HCT116 (cell line): ENCODE results near the gene MCTP2. TPM values are rescaled to one million over a fixed set of nuclear protein-coding genes. Genes with fewer than 3 reads are reported as not detected.

Source experiments
- ATAC-seq: fragments of 200-7000 bp; cut with Tn5 transposase; 2 replicates; pipeline ENCODE4 v1.9.1; 2020; ENCODE audit warnings: mild to moderate bottlenecking, moderate library complexity
- BruUV-seq: library from RNA; stranded (reverse); fragments of 400-500 nt; replicated peaks from 2 replicates; lab custom pipeline; 2021; lab: Mats Ljungman, UMichigan
- CTCF ChIA-PET: fragments of 300-600 bp; sonication (Branson Sonifier 250); formaldehyde crosslinking; loops from one replicate; lab custom pipeline; 2021; ENCODE audit warnings: antibody characterized with exemption; lab: Charles Lee
- POLR2A ChIA-PET: fragments of 300-600, 350-600 bp; sonication (Branson Sonifier 250); formaldehyde crosslinking; loops from one replicate; lab custom pipeline; 2021; ENCODE audit warnings: antibody characterized with exemption; lab: Charles Lee
- RAD21 ChIA-PET, 2 experiments: fragments of 300-600 bp; sonication (Branson Sonifier 250); formaldehyde crosslinking; loops; one replicate each; lab custom pipeline; 2023; ENCODE audit warnings: low total read pairs in 2 of 2; ENCODE audit not compliant: uncharacterized antibody in 2 of 2, unreplicated experiment in 2 of 2, low non-redundant PET in 1 of 2; lab: Charles Lee
- DNase-seq: peaks from one replicate; pipeline ENCODE4 v3.0.0-alpha.2; 2010; ENCODE audit warnings: low read depth, low spot score
- H2AFZ ChIP-seq: fragments of 200-600 bp; shearing (Covaris generic), sonication (generic); 2 replicates; pipeline ENCODE4 v1.6.1; 2017; ENCODE audit warnings: low read depth, mixed run types, mixed read lengths, antibody characterized with exemption, low read length; ENCODE audit not compliant: poor library complexity, severe bottlenecking
- H3K27ac ChIP-seq: 2 replicates; pipeline ENCODE4 v1.5.1; 2012; ENCODE audit warnings: low read depth, low read length
- H3K27me3 ChIP-seq: fragments of 200-600 bp; sonication (generic); 2 replicates; pipeline ENCODE4 v1.6.1; 2016; ENCODE audit warnings: mixed run types, low read length, mixed read lengths; ENCODE audit not compliant: insufficient read depth
- H3K36me3 ChIP-seq, 2 experiments: fragments of 200-500 bp in 1 of 2; fragments of 200-600 bp in 1 of 2; sonication (Bioruptor generic) in 1 of 2; sonication (generic) in 1 of 2; 2 replicates each; pipeline versions ENCODE4 v1.5.1 to v1.6.1; 2014 to 2016; ENCODE audit warnings: low read length in 2 of 2, inconsistent platforms in 1 of 2, mixed read lengths in 1 of 2, mixed run types in 1 of 2; ENCODE audit not compliant: insufficient read depth in 2 of 2, control insufficient read depth in 1 of 2
- H3K4me1 ChIP-seq, 2 experiments: fragments of 200-600 bp in 1 of 2; sonication (generic) in 1 of 2; 2 replicates each; pipeline versions ENCODE4 v1.5.1 to v1.6.1; 2012 to 2017; ENCODE audit warnings: low read length in 2 of 2, inconsistent platforms in 1 of 2, mild to moderate bottlenecking in 1 of 2, mixed read lengths in 1 of 2, mixed run types in 1 of 2, moderate library complexity in 1 of 2; ENCODE audit not compliant: insufficient read depth in 2 of 2, control insufficient read depth in 1 of 2
- H3K4me2 ChIP-seq: fragments of 200-600 bp; sonication (generic); 2 replicates; pipeline ENCODE4 v1.6.1; 2017; ENCODE audit warnings: mixed run types, low read length, mixed read lengths
- H3K4me3 ChIP-seq, 2 experiments: fragments of 200-600 bp in 1 of 2; sonication (generic) in 1 of 2; replicated peaks in 1 of 2; 2 replicates each; pipeline ENCODE4 v1.5.1; 2011 to 2016; ENCODE audit warnings: low read length in 2 of 2, control low read depth in 1 of 2, low read depth in 1 of 2, mild to moderate bottlenecking in 1 of 2, mixed read lengths in 1 of 2, mixed run types in 1 of 2
- H3K79me2 ChIP-seq: fragments of 200-600 bp; sonication (generic); 2 replicates; pipeline ENCODE4 v1.6.1; 2017; ENCODE audit warnings: mild to moderate bottlenecking, mixed run types, low read length, moderate library complexity, mixed read lengths; ENCODE audit not compliant: insufficient read depth
- H3K9ac ChIP-seq: fragments of 200-600 bp; sonication (generic); 2 replicates; pipeline ENCODE4 v1.6.1; 2016; ENCODE audit warnings: low read length, mixed read lengths
- H3K9me2 ChIP-seq: fragments of 200-600 bp; sonication (generic), shearing (Covaris generic); 2 replicates; pipeline ENCODE4 v1.6.1; 2017; ENCODE audit warnings: mixed run types, mild to moderate bottlenecking, moderate library complexity; ENCODE audit not compliant: insufficient read depth
- H3K9me3 ChIP-seq, 2 experiments: fragments of 200-500 bp in 1 of 2; fragments of 200-600 bp in 1 of 2; sonication (Bioruptor generic) in 1 of 2; sonication (generic) in 1 of 2; 2 replicates each; pipeline ENCODE4 v1.6.1; 2014 to 2017; ENCODE audit warnings: low read length in 2 of 2, mixed read lengths in 2 of 2, inconsistent platforms in 1 of 2, low read depth in 1 of 2, mild to moderate bottlenecking in 1 of 2, mixed run types in 1 of 2, moderate library complexity in 1 of 2; ENCODE audit not compliant: control insufficient read depth in 1 of 2, insufficient read depth in 1 of 2
- H4K20me1 ChIP-seq: fragments of 200-600 bp; sonication (generic), shearing (Covaris generic); 2 replicates; pipeline ENCODE4 v1.6.1; 2017; ENCODE audit warnings: mixed run types, mild to moderate bottlenecking, moderate library complexity; ENCODE audit not compliant: insufficient read depth
- CBX3 ChIP-seq: IDR thresholded peaks from 2 replicates; pipeline ENCODE4 v1.6.1; 2012; ENCODE audit warnings: low read depth
- EGR1 ChIP-seq: IDR thresholded peaks from 2 replicates; pipeline ENCODE4 v1.6.1; 2012; ENCODE audit warnings: low read depth
- ELF1 ChIP-seq: IDR thresholded peaks from 2 replicates; pipeline ENCODE4 v1.6.1; 2012; ENCODE audit warnings: low read depth, borderline replicate concordance
- EZH2 ChIP-seq: fragments of 200-600 bp; sonication (generic); IDR thresholded peaks from 2 replicates; pipeline ENCODE4 v1.6.1; 2017; ENCODE audit warnings: antibody characterized with exemption, mixed run types
- FOSL1 ChIP-seq: IDR thresholded peaks from 2 replicates; pipeline ENCODE4 v1.6.1; 2012; ENCODE audit warnings: low read depth
- JUND ChIP-seq: IDR thresholded peaks from 2 replicates; pipeline ENCODE4 v1.6.1; 2012
- POLR2A ChIP-seq: IDR thresholded peaks from 2 replicates; pipeline ENCODE4 v1.7.0; 2011; ENCODE audit warnings: borderline replicate concordance; ENCODE audit not compliant: insufficient read depth, insufficient read length; ENCODE audit errors: extremely low read depth
- POLR2AphosphoS5 ChIP-seq: IDR thresholded peaks from 2 replicates; pipeline ENCODE4 v1.6.1; 2011; ENCODE audit warnings: mild to moderate bottlenecking, low read depth, low read length, moderate library complexity
- SIN3A ChIP-seq: IDR thresholded peaks from 2 replicates; pipeline ENCODE4 v1.6.1; 2012; ENCODE audit warnings: low read depth
- SP1 ChIP-seq: IDR thresholded peaks from 2 replicates; pipeline ENCODE4 v1.6.1; 2012; ENCODE audit warnings: low read depth
- SRF ChIP-seq: IDR thresholded peaks from 2 replicates; pipeline ENCODE4 v1.6.1; 2012; ENCODE audit warnings: low read depth
- TCF7L2 ChIP-seq: IDR thresholded peaks from 2 replicates; pipeline ENCODE4 v1.7.0; 2011; ENCODE audit warnings: borderline replicate concordance, inconsistent platforms; ENCODE audit not compliant: insufficient read depth, insufficient read length; ENCODE audit errors: extremely low read depth
- YY1 ChIP-seq: IDR thresholded peaks from 2 replicates; pipeline ENCODE4 v1.6.1; 2011; ENCODE audit warnings: low read length, low read depth, moderate library complexity, mild to moderate bottlenecking; ENCODE audit not compliant: insufficient replicate concordance; ENCODE audit errors: extremely low read depth
- ZFX ChIP-seq: fragments of 450-650 bp; IDR thresholded peaks from 2 replicates; pipeline ENCODE4 v1.6.1; 2017
- ZNF274 ChIP-seq: fragments of 200-500 bp; sonication (Bioruptor generic); IDR thresholded peaks from 2 replicates; pipeline ENCODE4 v1.6.1; 2014; ENCODE audit warnings: mild to moderate bottlenecking, low read depth, low read length, inconsistent platforms
- intact Hi-C: fragments of 100-400 bp; cut with micrococcal nuclease; formaldehyde crosslinking; loops from 2 replicates; pipeline ENCODE4 v1.10.0; 2022
- total RNA-seq: library from RNA; stranded (reverse); gene quantifications from one replicate; pipeline ENCODE4 v1.2.1, GENCODE V29; 2021; ENCODE audit not compliant: unreplicated experiment
- TF ChIP-seq, protein P1 (sequence below): IDR thresholded peaks from 2 replicates; pipeline ENCODE4 v1.6.1; 2012
- TF ChIP-seq, protein P2 (sequence below): IDR thresholded peaks from 2 replicates; pipeline ENCODE4 v1.6.1; 2012
- TF ChIP-seq, protein P3 (sequence below): IDR thresholded peaks from 2 replicates; pipeline ENCODE4 v1.6.1; 2011; ENCODE audit warnings: mild to moderate bottlenecking, low read length, moderate library complexity; ENCODE audit not compliant: insufficient replicate concordance; ENCODE audit errors: extremely low read depth
- TF ChIP-seq, protein P4 (sequence below), 3 experiments: fragments of 200-600 bp in 1 of 3; sonication (generic) in 1 of 3; IDR thresholded peaks in 2 of 3; conservative IDR thresholded peaks in 1 of 3; 2 replicates each; pipeline ENCODE4 v1.5.1; 2012 to 2017; ENCODE audit warnings: low read depth in 2 of 3, low read length in 2 of 3, antibody characterized with exemption in 1 of 3, borderline replicate concordance in 1 of 3, control low read depth in 1 of 3, mild to moderate bottlenecking in 1 of 3, mixed read lengths in 1 of 3, mixed run types in 1 of 3, moderate library complexity in 1 of 3; ENCODE audit not compliant: insufficient read depth in 1 of 3

The MCTP2 gene
- total RNA-seq, 1 experiment from 2014 or later: 12.9 TPM

DNA sequence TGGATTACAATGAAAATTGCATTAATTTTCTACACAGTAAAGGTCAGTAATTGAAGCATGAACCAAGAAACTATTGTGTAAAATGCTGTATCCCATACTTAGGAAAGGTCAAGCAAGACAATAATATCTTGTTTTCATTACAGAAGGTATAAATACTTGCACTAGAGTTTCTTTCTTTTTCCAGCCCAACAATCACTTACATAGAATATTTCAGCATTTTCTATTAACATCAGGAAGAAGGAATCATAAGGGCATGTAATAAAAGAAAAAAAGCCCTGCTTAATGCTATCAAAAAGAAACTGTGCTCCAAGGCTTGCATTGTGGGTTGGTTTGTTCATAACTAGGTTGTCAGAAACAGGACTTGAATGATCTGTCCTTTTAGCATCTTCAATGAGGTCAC, 215.1 kb downstream of the MCTP2 start:
- no peak overlapping the region for H2AFZ ChIP-seq
- ATAC-seq (no peak), DNase-seq (no peak)
- CTCF ChIA-PET: no interaction called here
- BruUV-seq: no TSS peak
- H3K4me2 ChIP-seq: no peak overlapping the region
- H3K9me3 ChIP-seq: no peaks in the 10 kb centered on the region
- TF ChIP-seq ZFX: no peak
- no peak for TF ChIP-seq ELF1
- no peak for TF ChIP-seq SP1
- intact Hi-C loops: no loop called here
- H3K36me3 ChIP-seq: no peaks in the 10 kb centered on the region
- RAD21 ChIA-PET: no interaction called here
- H4K20me1 ChIP-seq: no peaks in the 10 kb centered on the region
- H3K9ac ChIP-seq: no peak overlapping the region
- no peak overlapping the region for H3K4me3 ChIP-seq
- POLR2A ChIA-PET: no interaction called here
- H3K27ac ChIP-seq: no peak overlapping the region
- H3K9me2 ChIP-seq: no peaks in the 10 kb centered on the region
- H3K27me3 ChIP-seq: no peaks in the 10 kb centered on the region
- H3K4me1 ChIP-seq: no peaks in the 10 kb centered on the region
- no peaks in the 10 kb centered on the region for H3K79me2 ChIP-seq

DNA sequence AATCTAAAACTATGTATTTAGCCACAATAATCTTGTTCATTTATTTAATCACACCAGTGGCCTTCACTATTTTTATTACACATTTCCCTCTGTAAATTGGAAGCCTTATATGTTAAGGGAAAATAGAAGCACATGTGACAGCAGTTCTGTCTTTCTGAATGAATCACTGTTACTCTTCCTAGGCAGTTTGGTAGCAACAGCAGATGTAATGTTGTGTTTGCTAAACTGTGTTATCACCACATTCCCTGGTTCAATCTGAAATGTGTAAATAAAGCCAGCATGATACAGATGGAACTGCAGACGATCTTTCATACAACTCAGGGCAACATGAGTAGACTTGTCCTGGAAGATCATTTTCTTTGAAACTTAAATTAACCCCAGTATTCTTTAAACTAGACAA, 220.1 kb downstream of the MCTP2 start:
- Histone ChIP-seq H3K27me3 (no peaks in the 10 kb centered on the region), H3K4me3 (no peak overlapping the region), H4K20me1 (no peaks in the 10 kb centered on the region), H3K9me3 (no peaks in the 10 kb centered on the region), H3K4me2 (no peak overlapping the region), H3K9me2 (no peaks in the 10 kb centered on the region), H3K9ac (no peak overlapping the region), H2AFZ (no peak overlapping the region), H3K27ac (no peak overlapping the region), H3K79me2 (no peaks in the 10 kb centered on the region), H3K36me3 (no peaks in the 10 kb centered on the region), H3K4me1 (no peaks in the 10 kb centered on the region)
- ChIA-PET RAD21 (no interaction called here), POLR2A (no interaction called here), CTCF (no interaction called here)
- BruUV-seq: no TSS peak
- ATAC-seq (no peak), DNase-seq (no peak)
- intact Hi-C loops: no loop called here
- TF ChIP-seq SIN3A (no peak), JUND (no peak), FOSL1 (no peak), TCF7L2 (no peak), POLR2AphosphoS5 (no peak), ZNF274 (no peak), ELF1 (no peak), CBX3 (no peak), EGR1 (no peak), EZH2 (no peak), SP1 (no peak), POLR2A (no peak), YY1 (no peak), SRF (no peak)
- TF ChIP-seq, protein P1, sequence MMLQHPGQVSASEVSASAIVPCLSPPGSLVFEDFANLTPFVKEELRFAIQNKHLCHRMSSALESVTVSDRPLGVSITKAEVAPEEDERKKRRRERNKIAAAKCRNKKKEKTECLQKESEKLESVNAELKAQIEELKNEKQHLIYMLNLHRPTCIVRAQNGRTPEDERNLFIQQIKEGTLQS: no peak
- TF ChIP-seq, protein P2, sequence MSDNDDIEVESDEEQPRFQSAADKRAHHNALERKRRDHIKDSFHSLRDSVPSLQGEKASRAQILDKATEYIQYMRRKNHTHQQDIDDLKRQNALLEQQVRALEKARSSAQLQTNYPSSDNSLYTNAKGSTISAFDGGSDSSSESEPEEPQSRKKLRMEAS: no peak
- TF ChIP-seq, protein P3, sequence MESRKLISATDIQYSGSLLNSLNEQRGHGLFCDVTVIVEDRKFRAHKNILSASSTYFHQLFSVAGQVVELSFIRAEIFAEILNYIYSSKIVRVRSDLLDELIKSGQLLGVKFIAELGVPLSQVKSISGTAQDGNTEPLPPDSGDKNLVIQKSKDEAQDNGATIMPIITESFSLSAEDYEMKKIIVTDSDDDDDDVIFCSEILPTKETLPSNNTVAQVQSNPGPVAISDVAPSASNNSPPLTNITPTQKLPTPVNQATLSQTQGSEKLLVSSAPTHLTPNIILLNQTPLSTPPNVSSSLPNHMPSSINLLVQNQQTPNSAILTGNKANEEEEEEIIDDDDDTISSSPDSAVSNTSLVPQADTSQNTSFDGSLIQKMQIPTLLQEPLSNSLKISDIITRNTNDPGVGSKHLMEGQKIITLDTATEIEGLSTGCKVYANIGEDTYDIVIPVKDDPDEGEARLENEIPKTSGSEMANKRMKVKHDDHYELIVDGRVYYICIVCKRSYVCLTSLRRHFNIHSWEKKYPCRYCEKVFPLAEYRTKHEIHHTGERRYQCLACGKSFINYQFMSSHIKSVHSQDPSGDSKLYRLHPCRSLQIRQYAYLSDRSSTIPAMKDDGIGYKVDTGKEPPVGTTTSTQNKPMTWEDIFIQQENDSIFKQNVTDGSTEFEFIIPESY: no peak
- TF ChIP-seq, protein P4, sequence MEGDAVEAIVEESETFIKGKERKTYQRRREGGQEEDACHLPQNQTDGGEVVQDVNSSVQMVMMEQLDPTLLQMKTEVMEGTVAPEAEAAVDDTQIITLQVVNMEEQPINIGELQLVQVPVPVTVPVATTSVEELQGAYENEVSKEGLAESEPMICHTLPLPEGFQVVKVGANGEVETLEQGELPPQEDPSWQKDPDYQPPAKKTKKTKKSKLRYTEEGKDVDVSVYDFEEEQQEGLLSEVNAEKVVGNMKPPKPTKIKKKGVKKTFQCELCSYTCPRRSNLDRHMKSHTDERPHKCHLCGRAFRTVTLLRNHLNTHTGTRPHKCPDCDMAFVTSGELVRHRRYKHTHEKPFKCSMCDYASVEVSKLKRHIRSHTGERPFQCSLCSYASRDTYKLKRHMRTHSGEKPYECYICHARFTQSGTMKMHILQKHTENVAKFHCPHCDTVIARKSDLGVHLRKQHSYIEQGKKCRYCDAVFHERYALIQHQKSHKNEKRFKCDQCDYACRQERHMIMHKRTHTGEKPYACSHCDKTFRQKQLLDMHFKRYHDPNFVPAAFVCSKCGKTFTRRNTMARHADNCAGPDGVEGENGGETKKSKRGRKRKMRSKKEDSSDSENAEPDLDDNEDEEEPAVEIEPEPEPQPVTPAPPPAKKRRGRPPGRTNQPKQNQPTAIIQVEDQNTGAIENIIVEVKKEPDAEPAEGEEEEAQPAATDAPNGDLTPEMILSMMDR (IDR thresholded peaks at IDR 0.05 in 2 of 3, conservative IDR thresholded peaks at IDR 0.05 in 1 of 3; ENCODE audit: borderline replicate concordance in 1 of 3, insufficient read depth in 1 of 3, low read depth in 2 of 3, low read length in 2 of 3): no peak
